ENCODE measurements around the gene CYLD. TPM values are rescaled to one million over a fixed set of nuclear protein-coding genes. Genes with fewer than 3 reads are reported as not detected.

Gene CYLD
- total RNA-seq, 4 donors from 2014 or later = 79.2 to 180 (median 92.4) TPM

DNA sequence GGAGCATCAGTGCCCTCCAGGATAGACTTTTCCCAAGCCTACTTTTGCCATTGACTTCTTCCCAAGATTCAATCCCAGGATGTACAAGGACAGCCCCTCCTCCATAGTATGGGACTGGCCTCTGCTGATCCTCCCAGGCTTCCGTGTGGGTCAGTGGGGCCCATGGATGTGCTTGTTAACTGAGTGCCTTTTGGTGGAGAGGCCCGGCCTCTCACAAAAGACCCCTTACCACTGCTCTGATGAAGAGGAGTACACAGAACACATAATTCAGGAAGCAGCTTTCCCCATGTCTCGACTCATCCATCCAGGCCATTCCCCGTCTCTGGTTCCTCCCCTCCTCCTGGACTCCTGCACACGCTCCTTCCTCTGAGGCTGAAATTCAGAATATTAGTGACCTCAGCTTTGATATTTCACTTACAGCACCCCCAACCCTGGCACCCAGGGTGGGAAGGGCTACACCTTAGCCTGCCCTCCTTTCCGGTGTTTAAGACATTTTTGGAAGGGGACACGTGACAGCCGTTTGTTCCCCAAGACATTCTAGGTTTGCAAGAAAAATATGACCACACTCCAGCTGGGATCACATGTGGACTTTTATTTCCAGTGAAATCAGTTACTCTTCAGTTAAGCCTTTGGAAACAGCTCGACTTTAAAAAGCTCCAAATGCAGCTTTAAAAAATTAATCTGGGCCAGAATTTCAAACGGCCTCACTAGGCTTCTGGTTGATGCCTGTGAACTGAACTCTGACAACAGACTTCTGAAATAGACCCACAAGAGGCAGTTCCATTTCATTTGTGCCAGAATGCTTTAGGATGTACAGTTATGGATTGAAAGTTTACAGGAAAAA is 9.7 kb upstream of the CYLD start:
- Histone ChIP-seq H3K27ac (no peak overlapping the region), H3K27me3 (no peaks in the 10 kb centered on the region), H3K36me3 (no peaks in the 10 kb centered on the region), H3K4me3 (replicated peaks in 1 of 3) (no peak overlapping the region), H3K4me1 (no peaks in the 10 kb centered on the region), H3K9me3 (no peaks in the 10 kb centered on the region)
- intact Hi-C loops (cut with DNase I) = no loop called here
- WGBS, 2 donors = 74 to 85% methylated on average over 10 of the region's 10 CpGs
- TF ChIP-seq POLR2A (IDR thresholded peaks at IDR 0.05) (no peak), CTCF (IDR thresholded peaks at IDR 0.05) (no peak)
- DNase-seq = no peak

DNA sequence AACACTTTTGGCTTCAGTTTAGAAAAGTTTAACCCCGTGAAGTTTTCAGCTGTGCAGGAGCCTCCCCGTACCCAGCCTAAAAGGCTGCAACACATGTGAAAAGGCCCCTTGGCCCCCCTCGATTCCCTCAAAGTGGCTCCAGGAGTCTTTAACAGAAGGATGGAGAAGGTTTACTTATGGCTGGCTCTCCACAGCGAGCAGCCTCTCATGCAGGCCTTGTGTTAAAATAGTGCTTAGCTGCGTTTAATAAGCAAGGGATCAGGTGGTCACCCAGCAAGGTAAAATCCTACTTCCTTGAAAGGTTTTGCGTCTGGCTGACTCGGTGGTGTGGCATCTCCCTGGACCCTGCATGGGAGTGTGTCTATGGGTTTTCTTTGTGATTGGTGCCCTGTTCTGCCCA is 8.4 kb upstream of the CYLD start:
- DNase-seq = no peak
- no peak overlapping the region for H3K4me3 ChIP-seq (replicated peaks in 1 of 3)
- H3K27me3 ChIP-seq = no peaks in the 10 kb centered on the region
- H3K4me1 ChIP-seq = no peaks in the 10 kb centered on the region
- 64 to 70% methylated on average over 7 of the region's 7 CpGs for WGBS, 2 donors
- TF ChIP-seq POLR2A (IDR thresholded peaks at IDR 0.05) = no peak
- TF ChIP-seq CTCF (IDR thresholded peaks at IDR 0.05) = no peak
- H3K9me3 ChIP-seq = no peaks in the 10 kb centered on the region
- no peak overlapping the region for H3K27ac ChIP-seq
- no peaks in the 10 kb centered on the region for H3K36me3 ChIP-seq
- intact Hi-C loops (cut with DNase I) = no loop called here

DNA sequence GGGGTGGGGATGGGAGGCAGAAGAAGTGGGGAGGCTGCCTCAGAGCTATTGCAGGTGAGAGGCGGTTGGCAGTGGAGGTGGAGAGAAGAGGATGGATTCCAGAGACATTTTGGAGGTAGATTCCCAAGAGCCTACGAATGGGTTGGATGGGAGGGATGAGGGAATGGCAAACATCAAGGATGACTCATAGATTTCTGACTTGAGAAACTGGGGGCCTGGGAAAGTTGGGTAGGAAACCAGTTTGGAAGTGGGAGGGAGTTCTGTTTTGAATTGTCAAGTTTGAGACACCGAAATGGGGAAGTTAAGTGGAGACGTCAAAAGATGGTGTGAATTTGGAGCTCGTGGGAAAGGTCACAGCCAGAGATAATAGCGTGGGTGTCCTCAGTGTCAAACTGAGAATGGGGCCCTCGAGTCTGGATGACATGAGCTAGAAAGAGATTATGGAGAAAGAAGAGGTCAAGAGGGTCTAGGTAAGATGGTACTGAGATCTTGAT is 6.2 kb upstream of the CYLD start:
- no peaks in the 10 kb centered on the region for H3K36me3 ChIP-seq
- H3K27me3 ChIP-seq = no peaks in the 10 kb centered on the region
- no peak for DNase-seq
- no peak overlapping the region for H3K27ac ChIP-seq
- H3K4me1 ChIP-seq = no peaks in the 10 kb centered on the region
- 87% methylated on average over 7 of the region's 7 CpGs for WGBS, 2 donors
- no peak overlapping the region for H3K4me3 ChIP-seq (replicated peaks in 1 of 3)
- TF ChIP-seq CTCF (IDR thresholded peaks at IDR 0.05) (no peak), POLR2A (IDR thresholded peaks at IDR 0.05) (no peak)
- intact Hi-C loops (cut with DNase I) = no loop called here
- no peaks in the 10 kb centered on the region for H3K9me3 ChIP-seq

GRCh38 chr16:50736448-50736847 is 5.4 kb upstream of the CYLD start:
- 36 to 54% methylated on average over 9 of the region's 9 CpGs for WGBS, 2 donors
- Histone ChIP-seq H3K4me1 (peaks cover 4% of the 10 kb centered on the region in 2 donors), H3K9me3 (no peaks in the 10 kb centered on the region), H3K27me3 (no peaks in the 10 kb centered on the region), H3K36me3 (no peaks in the 10 kb centered on the region), H3K4me3 (replicated peaks in 1 of 3) (no peak overlapping the region), H3K27ac (no peak overlapping the region)
- peak; percentile 15 to 52 for DNase-seq
- intact Hi-C loops (cut with DNase I) = no loop called here
- TF ChIP-seq CTCF (IDR thresholded peaks at IDR 0.05) = no peak
- TF ChIP-seq POLR2A (IDR thresholded peaks at IDR 0.05) = no peak

GRCh38 chr16:50737420-50737959 is 4.4 kb upstream of the CYLD start:
- intact Hi-C loops (cut with DNase I) = no loop called here
- Histone ChIP-seq H3K4me3 (replicated peaks in 1 of 3) (no peak overlapping the region), H3K36me3 (no peaks in the 10 kb centered on the region), H3K27me3 (no peaks in the 10 kb centered on the region), H3K9me3 (no peaks in the 10 kb centered on the region), H3K4me1 (peaks cover 4% of the 10 kb centered on the region in 2 donors), H3K27ac (no peak overlapping the region)
- no peak for DNase-seq
- TF ChIP-seq CTCF (IDR thresholded peaks at IDR 0.05) = no peak
- no peak for TF ChIP-seq POLR2A (IDR thresholded peaks at IDR 0.05)
- WGBS, 2 donors = 88 to 93% methylated on average over 1 of the region's 1 CpG
